Lower leg skin (tissue), 3 donors: Measurements from ENCODE around the gene RABGAP1.

Experiments
- CTCF ChIP-seq, 3 donors: fragments of 450-650 bp; IDR thresholded peaks; one replicate each; pipeline ENCODE4 v1.5.1; 2016; ENCODE audit warnings: antibody characterized with exemption in 3 of 3, mild to moderate bottlenecking in 3 of 3, moderate library complexity in 2 of 3
- POLR2A ChIP-seq, 2 donors: fragments of 450-650 bp; IDR thresholded peaks; one replicate each; pipeline ENCODE4 v1.6.1; 2016 to 2017; ENCODE audit warnings: antibody characterized with exemption in 2 of 2, mild to moderate bottlenecking in 1 of 2, moderate library complexity in 1 of 2

GRCh38 chr9:123090198-123090896 is 149.5 kb downstream of the RABGAP1 start:
- TF ChIP-seq POLR2A (IDR thresholded peaks at IDR 0.05), result no peak
- no peak for TF ChIP-seq CTCF (IDR thresholded peaks at IDR 0.05)
